GM13977 (cell line): ENCODE measurements around the gene MUC5B.

ENCODE experiments used
- DNase-seq: peaks from one replicate; pipeline ENCODE4 v3.0.0; 2012; ENCODE audit warnings: low spot score
- in situ Hi-C: fragments of 300-500 bp; cut with MboI; formaldehyde crosslinking; loops from one replicate; pipeline ENCODE4 v1.12.0; 2022; ENCODE audit warnings: low sequenced_read_pairs, low pct_unique_long_range_greater_than_20kb, mixed read lengths, inconsistent platforms; ENCODE audit not compliant: unreplicated experiment
- TF ChIP-seq, protein P1 (sequence below): IDR thresholded peaks from 2 replicates; pipeline ENCODE4 v1.5.1; 2012; ENCODE audit warnings: mild to moderate bottlenecking, control low read depth; ENCODE audit not compliant: insufficient read depth; ENCODE audit errors: extremely low read depth, missing control alignments

Gene MUC5B

DNA sequence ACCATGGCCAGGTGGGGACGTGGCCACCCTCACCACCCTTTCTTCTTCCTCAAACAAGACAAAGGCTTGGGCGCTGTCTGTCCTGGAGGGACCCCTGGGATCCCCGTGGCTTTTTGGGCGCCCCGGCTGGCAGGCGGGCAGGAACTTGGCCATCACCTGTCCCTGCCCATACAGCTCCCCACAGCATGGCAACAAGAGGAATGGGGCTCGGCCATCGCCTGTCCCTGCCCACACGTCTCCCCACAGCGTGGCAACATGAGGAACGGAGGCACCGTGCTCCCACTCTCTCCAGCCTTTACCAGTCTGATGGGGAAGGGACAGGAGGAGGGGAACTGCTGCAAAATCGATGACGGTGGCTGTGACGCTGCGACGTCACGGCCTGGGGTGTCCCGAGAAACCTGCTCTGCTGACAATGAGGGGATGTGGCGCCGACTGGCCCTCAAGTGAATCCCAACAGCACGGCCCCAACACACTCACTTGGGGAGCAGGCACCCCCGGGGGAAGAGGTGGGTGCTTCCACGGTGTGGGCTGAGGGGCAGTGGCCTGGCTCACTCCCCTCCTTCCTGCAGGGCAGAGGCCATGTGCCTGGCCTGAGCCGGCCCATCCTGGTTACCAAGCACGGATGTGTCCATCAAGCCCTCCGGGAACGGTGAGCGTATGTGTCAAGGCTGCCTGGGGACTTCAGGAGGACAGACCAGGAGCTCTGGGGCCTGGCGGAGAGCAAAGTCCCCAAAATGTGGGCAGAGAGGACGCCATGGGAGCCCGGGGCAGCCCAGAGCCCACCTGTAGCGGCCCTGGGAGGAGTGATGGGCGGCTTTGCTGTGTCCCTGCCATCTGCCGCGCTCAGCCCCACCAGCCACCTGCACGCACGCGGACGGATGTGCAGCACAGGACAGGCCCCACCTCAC, 56.2 kb downstream of the MUC5B start:
- TF ChIP-seq, protein P1, sequence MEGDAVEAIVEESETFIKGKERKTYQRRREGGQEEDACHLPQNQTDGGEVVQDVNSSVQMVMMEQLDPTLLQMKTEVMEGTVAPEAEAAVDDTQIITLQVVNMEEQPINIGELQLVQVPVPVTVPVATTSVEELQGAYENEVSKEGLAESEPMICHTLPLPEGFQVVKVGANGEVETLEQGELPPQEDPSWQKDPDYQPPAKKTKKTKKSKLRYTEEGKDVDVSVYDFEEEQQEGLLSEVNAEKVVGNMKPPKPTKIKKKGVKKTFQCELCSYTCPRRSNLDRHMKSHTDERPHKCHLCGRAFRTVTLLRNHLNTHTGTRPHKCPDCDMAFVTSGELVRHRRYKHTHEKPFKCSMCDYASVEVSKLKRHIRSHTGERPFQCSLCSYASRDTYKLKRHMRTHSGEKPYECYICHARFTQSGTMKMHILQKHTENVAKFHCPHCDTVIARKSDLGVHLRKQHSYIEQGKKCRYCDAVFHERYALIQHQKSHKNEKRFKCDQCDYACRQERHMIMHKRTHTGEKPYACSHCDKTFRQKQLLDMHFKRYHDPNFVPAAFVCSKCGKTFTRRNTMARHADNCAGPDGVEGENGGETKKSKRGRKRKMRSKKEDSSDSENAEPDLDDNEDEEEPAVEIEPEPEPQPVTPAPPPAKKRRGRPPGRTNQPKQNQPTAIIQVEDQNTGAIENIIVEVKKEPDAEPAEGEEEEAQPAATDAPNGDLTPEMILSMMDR: no peak
- in situ Hi-C loops: no loop called here
- no peak for DNase-seq

DNA sequence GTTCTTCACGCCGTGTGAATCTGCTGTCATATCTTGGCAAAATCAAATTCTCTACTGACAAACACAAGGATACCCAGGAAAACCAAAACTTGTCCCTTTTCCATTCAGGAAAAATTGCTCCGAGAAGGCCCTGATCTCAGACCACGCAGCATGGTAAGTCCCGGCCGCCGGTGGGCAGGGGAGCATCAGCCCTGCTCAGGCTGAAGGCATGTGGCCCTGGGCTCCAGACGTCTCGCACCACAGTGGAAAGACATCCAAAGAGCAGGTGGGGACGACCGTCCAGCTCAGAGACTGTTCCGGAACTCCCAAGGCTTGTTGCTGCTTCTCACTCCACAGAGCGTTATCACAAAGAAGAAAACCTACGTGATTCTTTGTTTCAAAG, 56.8 kb downstream of the MUC5B start:
- in situ Hi-C loops: no loop called here
- DNase-seq: no peak
- TF ChIP-seq, protein P1: no peak

DNA sequence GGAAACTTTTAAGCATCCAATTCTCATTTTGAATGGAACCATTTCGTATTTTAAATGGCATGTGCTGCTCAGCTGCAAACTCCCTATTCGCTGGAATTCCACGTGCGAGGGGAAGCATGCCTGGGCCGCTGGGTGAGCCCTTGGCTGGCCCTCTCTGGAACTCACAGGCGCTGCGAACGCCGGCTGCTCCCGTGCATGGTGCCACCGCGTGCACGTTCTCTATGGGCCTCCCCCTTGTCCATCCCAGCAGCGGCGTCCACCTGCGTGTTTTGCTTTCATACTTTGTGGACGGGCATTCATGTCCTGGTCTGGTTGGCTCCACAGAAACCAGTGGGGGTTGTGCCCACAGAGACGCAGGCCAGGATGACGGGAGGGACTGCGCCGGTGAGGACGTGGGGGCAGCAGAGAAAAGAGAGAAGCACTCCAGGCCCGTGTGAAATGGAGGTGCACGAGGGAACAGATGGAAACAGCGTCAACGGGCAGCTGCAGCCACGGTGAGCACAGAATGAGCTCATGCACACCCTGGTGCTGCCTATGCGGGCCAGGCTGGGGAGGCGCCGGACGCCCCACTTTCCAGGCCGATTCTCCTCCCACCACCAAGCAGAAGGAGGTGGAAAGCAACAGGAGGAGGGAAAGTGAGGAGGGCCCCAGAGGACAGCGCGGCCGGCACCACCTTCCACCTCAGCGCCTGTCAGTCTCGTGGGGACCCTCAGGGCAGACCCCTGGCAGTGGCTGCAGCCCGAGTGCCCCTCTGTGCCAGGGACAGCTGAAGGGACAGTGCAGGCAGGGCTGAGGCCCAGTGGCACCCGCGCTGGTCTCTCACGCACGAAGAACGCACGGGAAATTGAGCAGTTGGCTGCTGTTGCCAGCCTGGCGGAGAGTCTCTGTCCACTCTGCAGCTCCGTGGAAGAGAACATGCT, 57.5 kb downstream of the MUC5B start:
- in situ Hi-C loops: no loop called here
- no peak for DNase-seq
- TF ChIP-seq, protein P1: no peak

DNA sequence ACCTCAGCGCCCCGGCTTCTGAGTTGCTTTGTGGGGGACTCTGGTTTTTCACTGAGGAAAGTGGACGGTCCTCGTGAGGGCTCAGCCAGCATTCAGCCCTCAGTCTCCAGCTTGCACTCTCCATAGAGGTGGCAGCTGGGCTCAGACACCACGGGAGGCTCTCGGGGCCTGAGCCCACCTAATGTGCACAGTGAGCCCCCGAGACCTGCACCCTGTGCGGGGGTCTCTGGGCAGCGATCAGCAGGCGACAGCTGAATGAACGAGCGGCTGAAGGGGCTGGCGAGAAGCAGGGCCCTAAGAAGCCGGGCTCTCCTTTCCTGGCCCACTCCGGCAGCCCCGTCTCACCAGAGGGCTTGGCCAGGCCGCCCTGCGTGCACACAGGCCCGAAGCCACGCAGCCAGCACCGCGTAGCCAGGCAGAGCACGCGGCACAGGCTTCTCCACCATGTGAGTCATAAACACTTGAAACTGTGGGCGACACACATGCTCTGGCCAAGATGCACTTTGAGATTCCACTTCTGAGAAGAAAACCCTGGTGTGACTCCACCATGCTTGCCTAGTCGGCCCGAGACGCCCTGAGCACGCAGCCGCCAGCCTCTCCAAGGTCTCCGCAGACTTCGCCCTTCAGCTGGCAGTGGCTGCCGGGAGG, 58.6 kb downstream of the MUC5B start:
- TF ChIP-seq, protein P1: no peak
- no peak for DNase-seq
- in situ Hi-C loops: no loop called here

DNA sequence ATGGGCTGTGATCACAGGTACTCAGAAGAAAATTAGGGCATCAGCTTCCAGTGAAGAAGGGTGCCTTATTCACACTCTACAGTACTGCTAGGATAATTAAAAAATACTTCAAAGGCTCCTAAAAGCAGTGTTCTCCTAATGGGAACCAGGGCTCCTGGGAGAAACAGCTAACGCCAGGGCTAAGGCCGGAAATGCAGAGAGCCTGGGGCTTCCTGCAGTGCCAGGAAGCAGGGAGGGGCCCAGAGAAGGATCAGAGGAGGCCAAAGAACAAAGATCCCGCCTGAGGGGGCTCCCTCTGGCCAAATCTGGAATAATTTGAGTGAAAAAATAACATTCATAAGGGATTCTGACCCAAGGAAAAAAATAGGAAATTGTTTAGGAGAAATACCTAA, 59.1 kb downstream of the MUC5B start:
- in situ Hi-C loops: no loop called here
- TF ChIP-seq, protein P1: no peak

DNA sequence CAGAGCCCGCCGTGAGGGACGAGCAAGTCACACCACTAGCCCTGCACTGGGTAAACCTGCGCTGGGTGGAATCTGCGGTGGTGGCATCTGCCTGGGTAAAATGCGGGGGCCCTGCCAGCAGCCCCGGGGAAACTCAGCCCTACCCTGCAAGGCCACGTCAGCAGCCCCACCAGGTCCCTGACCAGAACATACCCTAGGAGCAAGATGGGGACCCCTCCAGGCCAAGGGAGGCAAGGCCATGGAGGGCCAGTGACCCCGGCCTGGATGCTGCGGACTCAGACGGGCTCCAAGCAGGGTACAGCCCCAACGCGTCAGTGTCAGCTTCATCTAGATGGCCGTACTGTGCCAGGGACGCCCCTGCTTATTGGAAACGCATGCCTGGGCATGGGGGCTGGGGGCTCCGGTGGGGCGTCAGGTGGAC, 60.2 kb downstream of the MUC5B start:
- TF ChIP-seq, protein P1: no peak
- in situ Hi-C loops: no loop called here
- no peak for DNase-seq

More for the DNA sequence above, 59.1 kb downstream of the MUC5B start:
- no peak for DNase-seq
